Stimulated activated CD8-positive, alpha-beta memory T cell treated with anti-CD3 and anti-CD28 coated beads, Interleukin-12 subunit alpha, Interleukin-12 subunit beta, amount 100 ng/mL, for 24 hours (primary cell): ENCODE results near the gene LAMB1.

Experiments
- DNase-seq: peaks from one replicate; pipeline ENCODE4 v3.0.0-alpha.2; 2020; ENCODE audit errors: extremely low read depth

Gene LAMB1

DNA sequence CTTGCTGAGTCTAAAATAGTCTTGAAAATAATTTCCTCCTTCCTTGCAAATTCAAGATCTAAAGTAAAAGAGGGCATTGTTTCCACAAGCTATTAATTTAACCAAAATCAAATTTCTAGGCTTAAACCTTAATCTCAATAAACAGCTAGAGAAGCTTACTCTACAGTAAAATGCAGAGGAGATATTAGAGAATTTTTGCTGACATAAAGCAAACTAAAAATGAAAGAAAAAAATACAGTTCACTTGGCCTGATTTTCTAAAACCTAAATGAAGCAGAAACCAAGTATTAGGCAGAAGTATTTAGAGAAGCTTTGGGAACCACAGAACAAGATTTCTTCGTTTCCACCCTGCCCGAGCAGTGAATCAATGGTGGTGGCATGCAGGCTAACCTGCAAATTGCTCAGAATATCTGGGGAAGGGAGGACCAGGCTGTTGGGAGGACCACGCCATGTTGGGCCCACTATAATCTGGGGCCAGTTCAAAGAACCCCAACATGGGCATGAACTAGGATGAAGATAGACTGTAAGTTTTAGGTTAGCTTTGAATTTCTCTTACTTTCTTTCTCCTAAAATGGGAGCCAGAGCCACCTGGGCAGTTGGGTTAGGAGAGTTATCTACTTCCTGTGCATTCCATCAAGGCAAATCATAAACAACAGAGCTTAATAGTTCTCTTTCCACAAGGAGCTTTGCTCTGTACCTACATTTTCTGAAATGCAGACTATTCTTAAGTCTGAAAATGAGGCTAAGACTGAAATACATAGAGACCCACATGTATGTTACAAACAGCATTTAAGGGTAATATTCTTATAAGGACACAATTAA lies 4.1 kb downstream of the LAMB1 start:
- no peak for DNase-seq

DNA sequence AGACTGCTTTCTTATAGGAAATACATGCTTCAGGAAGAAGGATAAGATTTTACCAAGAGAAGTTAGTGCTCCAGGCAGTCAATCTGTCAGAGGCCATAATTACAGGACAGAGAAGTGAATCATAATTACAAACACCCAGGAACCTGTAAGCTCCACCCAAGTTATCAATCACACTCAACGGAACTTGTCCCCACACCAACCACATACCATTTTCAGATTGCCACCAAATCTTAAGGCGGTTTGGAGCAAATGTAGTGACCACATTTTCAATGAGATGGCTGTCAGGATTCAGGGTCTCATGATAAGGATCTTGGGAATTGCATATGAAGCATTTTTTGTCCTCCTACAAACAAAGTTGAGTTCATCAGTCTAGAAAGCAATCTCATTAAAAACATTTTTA lies 4.8 kb downstream of the LAMB1 start:
- DNase-seq: no peak

DNA sequence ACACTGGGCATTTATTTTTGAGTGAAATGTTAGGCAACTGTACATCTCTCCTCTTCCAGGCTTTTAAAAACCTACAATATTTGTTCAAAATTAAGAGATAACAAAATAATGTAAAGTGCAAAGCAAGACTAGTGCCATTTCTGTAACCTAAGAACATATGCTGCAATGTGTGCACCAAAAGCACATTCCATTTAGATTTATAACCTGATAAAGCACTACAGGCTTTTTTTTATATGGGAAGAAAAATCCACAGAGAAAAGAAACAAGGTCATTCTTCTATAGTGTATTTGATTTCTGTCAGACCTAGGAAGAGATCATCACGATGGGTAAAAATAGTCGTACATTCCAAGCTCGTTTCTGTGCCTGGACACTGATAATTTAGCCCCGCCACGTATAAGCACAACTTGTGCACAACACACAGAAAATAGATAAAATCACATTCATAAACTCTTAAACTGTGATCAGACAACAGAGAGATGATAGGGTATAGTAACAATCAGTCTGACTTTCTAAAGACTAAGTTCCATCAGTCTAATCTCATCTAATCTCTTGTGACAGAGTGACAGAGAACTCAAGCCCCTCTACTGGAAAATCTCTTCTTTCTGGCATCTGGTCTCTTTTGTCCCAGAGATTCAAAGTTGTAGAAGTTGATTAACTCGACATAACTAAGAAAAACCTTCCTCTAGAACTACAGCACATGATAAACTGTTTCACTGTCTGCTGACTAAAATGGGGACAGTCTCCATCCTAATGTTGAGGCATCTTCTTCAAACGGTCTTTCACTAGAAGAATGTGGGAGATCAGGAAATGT lies 6.7 kb downstream of the LAMB1 start:
- DNase-seq: no peak

DNA sequence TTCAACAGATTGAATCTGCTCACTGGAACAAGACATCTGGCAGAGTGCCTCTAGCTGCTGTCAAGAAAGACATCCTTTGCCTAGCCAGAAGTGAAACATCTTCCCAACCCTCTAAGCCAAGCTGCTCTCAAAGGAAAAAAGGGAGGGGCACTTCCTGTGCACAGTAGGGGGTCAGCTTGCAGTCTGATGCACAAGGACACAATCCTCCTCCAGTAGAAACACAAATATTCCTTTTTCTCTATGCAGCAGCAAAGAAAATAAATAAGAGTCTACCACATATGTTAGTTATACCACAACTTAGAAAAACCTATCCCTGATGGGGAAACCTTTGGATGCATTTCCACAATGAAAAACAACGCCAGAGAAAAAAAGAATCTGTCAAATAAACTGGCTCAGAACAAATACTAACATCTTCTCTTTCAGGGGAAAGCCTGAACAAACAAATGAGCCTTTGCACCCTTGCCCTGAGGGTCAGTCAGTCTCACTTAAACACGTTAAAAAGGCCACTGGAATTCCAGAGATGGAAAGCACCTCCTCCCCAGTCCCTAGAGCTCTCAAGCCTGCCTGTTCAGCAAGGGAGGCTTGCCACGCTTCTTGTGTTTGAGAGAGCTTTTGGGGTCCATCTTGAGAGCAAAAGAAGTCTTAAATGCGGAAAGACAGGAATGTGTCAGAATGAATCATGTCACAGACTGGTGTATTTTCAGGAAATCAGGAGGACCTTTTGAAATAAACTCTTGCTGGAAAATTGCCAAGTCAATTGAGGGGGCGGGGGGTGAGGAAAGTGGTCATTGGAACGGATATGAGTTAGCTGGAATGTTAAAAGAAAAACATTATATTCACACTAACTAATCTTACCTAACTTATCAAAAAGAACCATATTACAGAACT lies 7.5 kb downstream of the LAMB1 start:
- no peak for DNase-seq

DNA sequence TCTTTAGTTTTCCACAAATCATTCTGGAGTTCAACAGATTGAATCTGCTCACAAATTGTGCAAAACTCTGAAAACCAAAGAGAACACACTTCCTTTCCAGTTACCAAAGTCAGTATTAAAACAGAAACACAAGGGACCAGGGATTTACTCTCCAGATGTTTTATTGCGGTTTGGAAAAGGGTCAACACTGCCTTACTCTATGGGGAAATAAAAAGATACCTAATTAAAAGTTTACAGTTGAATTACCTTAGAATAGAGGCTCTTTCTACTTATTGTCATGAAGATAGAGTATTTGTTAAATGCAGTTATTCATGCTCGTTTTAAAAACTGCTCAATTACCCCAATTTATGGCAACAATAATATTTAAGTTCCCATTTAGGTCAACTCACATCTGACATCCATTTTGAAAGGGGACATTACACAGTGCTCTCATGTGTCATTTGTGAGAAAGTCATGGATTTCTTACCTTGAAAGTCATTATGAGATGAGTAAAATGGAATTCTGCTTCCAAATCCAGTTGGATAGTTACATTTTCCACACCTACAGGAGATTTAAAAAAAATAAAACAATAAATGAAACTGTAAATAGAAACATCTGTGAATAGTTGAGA lies 8.4 kb downstream of the LAMB1 start:
- DNase-seq: no peak

DNA sequence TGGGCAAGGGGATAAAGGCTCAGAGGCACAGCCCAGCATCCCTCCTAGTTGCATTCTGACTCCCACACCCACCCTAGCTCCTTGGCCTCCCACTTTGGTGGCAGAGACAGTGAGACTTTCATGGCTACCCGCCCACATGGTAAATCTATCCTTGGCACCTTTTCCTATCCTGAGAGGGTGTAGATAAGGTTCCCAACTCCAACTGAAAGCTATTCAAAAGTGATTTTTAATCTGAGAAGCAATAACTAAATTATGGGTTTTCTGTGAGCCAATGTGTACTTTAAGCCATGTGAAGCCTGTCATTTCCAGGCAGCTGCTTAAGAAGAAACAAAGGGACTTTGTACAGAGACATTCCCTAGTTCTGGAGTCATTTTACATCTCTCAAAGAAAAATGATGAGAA lies 9.1 kb downstream of the LAMB1 start:
- DNase-seq: no peak

DNA sequence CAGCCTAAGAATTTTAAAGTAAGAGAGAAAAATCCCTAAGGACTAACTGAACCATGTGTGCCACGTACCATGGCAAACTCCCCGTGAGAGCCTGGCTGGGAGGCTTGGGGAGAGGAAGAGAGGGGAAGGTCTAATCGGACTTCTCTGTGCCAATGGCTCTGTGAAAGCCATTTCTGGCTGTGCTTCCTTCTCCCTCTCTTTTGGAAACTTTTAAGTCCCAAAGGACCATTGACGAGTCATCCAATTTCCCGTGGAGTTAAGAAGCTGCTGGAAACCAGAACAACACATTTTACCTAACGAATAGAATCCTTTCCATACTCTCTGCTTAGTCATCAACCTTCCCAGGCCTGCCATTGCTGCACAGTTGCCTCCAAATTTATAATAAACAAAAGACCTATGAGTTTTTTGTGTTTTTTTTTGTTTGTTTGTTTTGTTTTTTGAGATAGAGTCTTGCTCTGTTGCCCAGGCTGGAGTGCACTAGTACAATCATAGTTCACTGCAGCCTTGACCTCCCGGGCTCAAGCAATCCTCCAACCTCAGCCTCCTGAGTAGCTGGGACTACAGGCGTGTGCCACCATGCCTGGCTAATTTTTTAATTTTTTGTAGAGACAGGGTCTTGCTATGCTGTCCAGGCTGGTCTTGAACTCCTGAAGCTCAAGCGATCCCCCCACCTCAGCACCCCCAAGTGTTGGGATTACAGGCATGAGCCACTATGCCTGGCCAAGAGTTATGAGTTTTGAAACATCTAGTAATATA lies 13.2 kb downstream of the LAMB1 start:
- no peak for DNase-seq

DNA sequence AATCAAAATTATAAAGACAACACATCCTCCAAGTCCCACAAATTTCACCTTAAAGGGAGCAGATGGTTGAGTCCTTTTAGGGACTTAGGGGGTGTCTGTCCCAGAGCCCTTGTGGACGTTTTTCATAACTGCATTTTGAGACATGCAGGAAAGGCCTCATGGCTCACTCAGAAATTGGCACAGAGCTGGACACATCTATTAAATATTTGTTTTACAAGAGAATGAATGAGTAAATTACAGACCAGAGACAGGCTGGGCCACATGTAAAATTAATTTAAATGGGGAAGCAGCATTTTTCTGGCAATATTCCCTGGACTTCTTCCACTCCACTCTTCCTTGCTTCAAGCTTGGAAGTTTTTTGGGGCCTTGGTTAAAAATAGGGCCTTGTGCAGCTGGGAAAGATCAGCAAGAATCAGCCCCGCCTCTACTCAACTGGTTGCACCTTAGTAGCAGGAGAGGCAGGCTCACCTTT lies 20.0 kb downstream of the LAMB1 start:
- DNase-seq: no peak

DNA sequence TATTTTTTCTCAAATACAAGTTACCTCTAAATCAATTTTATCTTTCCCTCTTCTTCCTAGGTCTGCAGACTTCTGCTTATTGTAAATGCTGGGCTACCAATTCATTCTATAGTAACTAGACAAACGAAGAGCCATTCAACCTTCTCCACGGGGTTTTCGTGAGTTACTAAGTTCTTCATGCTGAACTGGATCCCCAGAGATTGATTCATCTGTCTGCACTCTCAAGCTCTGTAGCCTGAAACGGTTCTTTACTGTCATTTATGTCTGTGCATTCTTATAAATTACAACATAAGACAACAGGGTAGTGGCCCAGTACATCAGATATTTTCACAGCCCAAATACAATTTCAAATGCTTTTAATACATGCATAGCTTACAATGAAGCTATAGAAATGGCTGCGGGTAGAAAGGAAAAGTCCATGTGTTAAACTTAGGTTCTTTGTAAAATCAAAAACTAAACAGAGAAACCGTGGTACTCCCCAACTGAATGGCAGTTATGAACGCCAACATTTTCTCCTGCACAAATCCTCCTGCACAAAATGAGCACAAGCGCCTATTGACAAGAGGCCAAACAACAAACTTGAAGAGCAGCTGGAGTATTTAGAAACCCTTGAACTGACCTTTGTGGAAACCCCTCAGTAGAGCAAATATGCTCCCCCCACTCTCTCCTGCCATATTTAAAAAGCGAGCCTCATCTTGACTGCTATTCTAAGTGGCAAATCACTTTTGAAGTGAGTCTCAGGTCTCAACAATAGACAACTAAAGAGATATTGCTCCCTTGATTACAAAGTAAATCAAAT lies 20.7 kb downstream of the LAMB1 start:
- DNase-seq: no peak

DNA sequence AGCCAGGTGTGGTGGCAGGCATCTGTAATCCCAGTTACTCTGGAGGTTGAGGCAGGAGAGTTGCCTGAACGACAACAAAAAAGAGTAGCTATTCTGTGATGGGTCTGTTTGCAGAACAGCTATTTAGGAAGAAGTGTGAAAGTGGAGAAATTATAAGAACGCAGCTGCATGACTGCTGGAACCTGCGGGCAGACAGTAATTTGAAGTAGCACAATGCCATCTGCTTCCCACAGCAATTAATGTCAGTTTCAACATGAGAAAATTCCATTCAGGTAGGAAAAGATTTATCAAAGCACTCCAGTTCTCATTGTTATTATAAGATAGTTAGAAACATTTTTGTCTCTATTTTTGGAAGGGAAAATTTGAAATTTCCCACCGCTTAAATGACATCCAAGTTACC lies 21.5 kb downstream of the LAMB1 start:
- DNase-seq: no peak

DNA sequence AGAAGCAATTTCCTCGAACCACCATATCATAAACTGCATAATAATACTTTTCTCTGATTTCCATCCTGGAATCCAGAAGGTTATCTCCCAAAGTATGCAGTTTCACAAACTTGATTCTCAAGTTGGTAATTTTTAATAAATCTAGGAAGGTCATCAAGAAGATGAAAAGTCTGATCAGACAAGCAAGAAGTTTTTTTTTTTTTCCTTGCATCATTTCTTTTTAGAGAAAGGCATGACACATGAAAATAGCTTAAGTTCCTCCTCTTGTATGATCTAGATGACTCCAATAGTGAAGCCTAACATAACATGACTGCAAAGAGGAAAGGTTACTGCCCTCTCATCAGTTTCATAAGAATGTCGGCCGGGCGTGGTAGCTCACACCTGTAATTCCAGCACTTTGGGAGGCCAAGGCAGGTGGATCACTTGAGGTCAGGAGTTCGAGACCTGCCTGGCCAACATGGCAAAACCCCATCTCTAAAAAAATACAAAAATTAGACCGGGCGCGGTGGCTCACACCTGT lies 22.2 kb downstream of the LAMB1 start:
- no peak for DNase-seq

DNA sequence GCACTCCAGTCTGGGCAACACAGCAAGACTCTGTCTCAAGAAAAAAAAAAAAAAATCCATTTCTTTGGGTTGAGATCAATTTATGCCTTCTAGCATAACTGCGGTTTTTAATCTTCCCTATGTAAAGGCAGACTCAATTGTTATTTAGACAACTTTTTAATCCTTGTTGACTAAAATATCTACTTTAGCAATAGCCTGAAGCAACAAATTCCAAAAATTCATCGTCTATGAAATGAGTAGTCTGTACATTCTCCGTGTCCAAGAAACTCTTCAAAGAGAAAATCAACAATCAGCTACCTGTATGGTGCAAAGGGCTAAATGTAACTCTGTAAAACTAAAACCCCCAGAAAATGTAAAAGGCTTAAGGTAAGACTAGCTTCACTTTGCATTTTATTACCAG lies 22.8 kb downstream of the LAMB1 start:
- DNase-seq: no peak

DNA sequence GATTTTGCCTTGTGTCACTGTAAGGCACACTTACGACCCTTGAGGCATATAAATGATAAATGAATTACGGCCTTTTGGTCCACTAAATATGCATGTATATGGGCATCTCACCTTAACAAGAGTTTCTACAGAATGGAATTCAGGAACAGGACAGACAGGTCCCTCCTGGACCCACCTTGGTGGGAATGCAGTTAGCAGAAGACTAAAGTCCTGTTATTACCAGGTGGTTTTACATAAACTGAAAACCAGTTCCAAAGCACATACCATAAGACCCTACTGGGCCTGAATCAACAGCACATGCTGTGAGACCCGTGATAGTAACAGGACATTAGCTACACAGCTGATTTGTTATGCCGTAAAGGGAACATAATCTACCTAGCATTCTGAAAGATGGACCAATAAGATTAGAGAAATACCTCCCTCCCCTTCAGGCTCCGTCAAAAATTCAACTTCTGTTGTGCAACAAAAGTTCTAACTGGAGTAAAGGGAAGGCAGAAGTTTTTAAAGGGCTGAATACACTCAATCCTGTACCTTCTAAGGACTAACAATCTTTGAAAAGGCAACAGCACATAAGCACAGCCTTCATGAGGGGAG lies 24.0 kb downstream of the LAMB1 start:
- no peak for DNase-seq

DNA sequence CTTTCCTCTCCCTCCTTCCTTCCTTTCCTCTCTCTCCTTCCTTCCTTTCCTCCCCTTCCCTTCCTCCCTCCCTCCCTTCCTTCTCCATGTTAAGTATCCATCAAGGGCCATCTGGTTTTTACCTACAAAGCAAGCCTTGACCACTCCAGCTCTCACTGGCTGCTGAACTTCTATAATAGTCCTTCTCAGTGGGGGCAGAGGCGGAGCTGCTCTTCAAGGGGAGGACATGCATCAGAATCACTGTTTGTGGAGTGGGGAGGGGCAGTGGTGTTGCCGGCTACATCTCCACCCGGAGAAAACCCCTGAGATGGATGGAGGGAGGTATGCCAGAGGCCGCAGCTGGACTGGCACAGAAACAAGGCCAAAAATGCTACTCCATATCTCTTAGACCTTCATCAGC lies 25.9 kb downstream of the LAMB1 start:
- DNase-seq: no peak

DNA sequence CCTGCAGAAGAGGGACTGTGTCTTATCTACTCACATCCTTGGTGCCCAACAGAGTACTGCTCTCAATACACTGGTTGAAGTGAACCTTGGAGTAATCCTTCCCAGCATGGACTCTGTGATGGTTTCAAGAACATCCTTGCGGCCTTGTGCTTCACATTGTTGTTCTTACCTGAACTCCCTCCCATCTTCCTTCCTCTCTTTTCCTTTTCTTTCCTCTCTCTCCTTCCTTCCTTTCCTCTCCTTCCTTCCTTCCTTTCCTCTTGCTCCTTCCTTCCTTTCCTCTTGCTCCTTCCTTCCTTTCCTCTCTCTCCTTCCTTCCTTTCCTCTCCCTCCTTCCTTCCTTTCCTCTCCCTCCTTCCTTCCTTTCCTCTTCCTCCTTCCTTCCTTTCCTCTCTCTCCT lies 26.3 kb downstream of the LAMB1 start:
- DNase-seq: no peak

DNA sequence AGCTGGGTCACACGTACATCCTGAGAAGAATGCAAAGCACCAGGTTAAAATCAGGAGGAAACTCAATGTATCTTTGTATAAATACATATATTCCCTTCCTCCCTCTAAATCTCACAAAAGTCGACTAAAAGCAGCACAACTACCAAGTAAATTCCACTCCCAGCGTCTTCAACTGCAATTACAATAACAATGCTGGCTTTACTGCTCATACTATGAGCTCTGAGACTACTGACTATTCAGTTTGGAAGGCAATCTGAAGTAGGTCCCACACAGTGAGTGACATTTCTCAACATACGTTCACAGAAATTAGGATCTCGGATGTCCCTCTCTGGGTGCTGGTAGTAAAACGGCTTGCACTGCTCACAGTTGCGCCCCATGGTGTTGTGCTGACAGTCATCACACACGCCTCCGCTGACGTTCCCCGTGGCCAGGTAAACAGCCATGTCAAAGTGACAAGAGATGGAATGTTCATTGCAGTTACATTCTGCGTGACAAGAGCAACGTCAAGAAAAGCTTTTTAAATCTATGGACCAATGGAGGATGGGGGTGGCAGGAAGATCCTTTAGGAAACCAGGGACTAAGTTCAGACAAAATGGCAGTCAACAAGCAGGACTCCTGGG lies 27.5 kb downstream of the LAMB1 start:
- no peak for DNase-seq

DNA sequence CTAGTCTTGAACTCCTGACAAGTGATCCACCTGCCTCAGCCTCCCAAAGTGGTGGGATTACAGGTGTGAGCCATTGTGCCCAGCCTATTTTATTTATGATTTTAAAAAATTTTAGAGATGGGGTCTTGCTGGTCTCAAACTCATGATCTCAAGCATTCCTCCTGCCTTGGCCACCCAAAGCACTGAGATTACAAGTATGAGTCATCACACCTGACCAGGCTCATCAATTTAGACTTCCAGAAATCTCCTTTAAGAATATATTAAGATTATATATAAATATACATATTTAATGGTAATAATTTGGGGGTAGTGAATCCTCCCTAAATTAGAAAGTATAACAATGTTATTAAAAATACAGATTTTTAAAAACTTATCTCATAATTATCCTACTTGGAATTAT lies 29.1 kb downstream of the LAMB1 start:
- no peak for DNase-seq

DNA sequence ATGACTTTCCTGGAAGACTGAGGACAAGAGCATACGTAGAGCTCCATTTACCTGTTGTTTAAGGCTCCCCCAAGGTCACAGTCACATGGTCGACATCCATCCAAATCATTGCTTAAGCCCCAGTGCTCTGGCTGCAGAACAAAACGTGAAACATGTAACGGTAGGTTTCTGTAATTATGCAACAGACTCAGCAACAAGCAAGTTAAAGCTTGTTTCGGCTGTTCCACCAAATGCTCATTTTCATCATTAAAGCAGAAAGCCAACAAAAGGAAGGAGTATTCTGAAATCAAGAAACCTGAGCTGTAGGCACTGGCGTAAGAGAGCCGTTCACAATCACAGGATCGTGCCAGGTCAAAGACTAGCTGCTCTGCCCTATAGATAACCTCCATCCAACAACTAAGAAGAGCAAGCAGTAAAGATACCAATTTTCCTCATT lies 30.0 kb downstream of the LAMB1 start:
- no peak for DNase-seq

DNA sequence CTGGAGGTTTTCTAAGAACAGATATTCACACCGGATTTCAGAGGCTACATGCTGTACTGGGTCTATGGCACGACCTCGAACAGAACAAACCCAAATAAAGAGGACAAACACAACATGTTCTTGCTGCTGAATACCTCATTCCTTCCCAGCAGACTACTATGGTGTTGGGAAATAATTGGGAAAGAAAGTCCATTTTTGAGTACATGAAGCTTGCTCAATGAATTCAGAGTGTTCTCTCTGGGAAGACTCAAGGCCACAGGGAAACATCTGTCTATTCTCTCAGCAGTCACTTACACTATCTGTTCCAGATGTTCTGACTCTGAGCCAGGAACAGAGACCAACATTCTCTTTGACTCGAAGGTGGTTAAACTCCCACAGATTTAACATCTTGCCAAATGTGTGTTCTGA lies 30.9 kb downstream of the LAMB1 start:
- DNase-seq: no peak
